Left ventricle myocardium inferior (tissue), 1 donor: ENCODE measurements around the gene DNAJB4. TPM values are rescaled to one million over a fixed set of nuclear protein-coding genes. Genes with fewer than 3 reads are reported as not detected.

ENCODE experiments used
- DNase-seq: peaks from one replicate; pipeline ENCODE4 v3.0.0-alpha.2; 2020
- H3K27ac ChIP-seq: fragments of 200-600 bp; replicated peaks from 2 replicates; pipeline ENCODE4 v1.8.0; 2021
- H3K27me3 ChIP-seq: fragments of 200-600 bp; 2 replicates; pipeline ENCODE4 v1.8.0; 2021; ENCODE audit warnings: low read depth
- H3K36me3 ChIP-seq: fragments of 200-600 bp; 2 replicates; pipeline ENCODE4 v1.8.0; 2021
- H3K4me1 ChIP-seq: fragments of 200-600 bp; 2 replicates; pipeline ENCODE4 v1.8.0; 2021
- H3K4me3 ChIP-seq: fragments of 200-600 bp; 2 replicates; pipeline ENCODE4 v1.8.0; 2021; ENCODE audit warnings: mild to moderate bottlenecking, moderate library complexity
- H3K9me3 ChIP-seq: fragments of 200-600 bp; replicated peaks from 2 replicates; pipeline ENCODE4 v1.8.0; 2021
- CTCF ChIP-seq: fragments of 200-600 bp; IDR thresholded peaks from 2 replicates; pipeline ENCODE4 v1.8.0; 2021; ENCODE audit warnings: antibody characterized with exemption, mild to moderate bottlenecking, borderline replicate concordance
- intact Hi-C: fragments of 100-400 bp; cut with micrococcal nuclease; formaldehyde crosslinking; loops from one replicate; pipeline ENCODE4 v1.11.0; 2022
- total RNA-seq: library from RNA; stranded (reverse); fragmentation: NEBNext Ultra II Directional; extraction: Animal tissue kit (Norgen Biotek cat#: 25700); gene quantifications from one replicate; pipeline ENCODE4 v1.2.1, GENCODE V29; 2021
- donor health status: DM: no; HTN: yes; CAD: no; lungs with severe emphysema.

Gene DNAJB4
- total RNA-seq, 1 donor from 2014 or later = 118 TPM

- Histone ChIP-seq H3K27me3 (no peaks in the 10 kb centered on the region), H3K4me1 (peaks cover 67% of the 10 kb centered on the region), H3K27ac (peak overlapping the region; percentile 56), H3K9me3 (no peaks in the 10 kb centered on the region), H3K4me3 (no peak overlapping the region), H3K36me3 (peaks cover 7% of the 10 kb centered on the region)
- no peak for TF ChIP-seq CTCF
- no peak for DNase-seq
- intact Hi-C loops = no loop called here
Measured at GRCh38 chr1:77983997-77984355, 20.8 kb upstream of the DNAJB4 start.

- no peaks in the 10 kb centered on the region for H3K9me3 ChIP-seq
- intact Hi-C loops = no loop called here
- no peak overlapping the region for H3K4me3 ChIP-seq
- peaks cover 70% of the 10 kb centered on the region for H3K4me1 ChIP-seq
- peak overlapping the region; percentile 56 for H3K27ac ChIP-seq
- no peak for TF ChIP-seq CTCF
- no peak for DNase-seq
- H3K27me3 ChIP-seq = no peaks in the 10 kb centered on the region
- peaks cover 7% of the 10 kb centered on the region for H3K36me3 ChIP-seq
Measured at GRCh38 chr1:77984629-77985028, 20.1 kb upstream of the DNAJB4 start.

- Histone ChIP-seq H3K4me3 (no peak overlapping the region), H3K9me3 (no peaks in the 10 kb centered on the region), H3K36me3 (peaks cover 12% of the 10 kb centered on the region), H3K4me1 (peaks cover 52% of the 10 kb centered on the region), H3K27me3 (no peaks in the 10 kb centered on the region), H3K27ac (no peak overlapping the region)
- no peak for DNase-seq
- intact Hi-C loops = no loop called here
- no peak for TF ChIP-seq CTCF
Measured at GRCh38 chr1:77986810-77987209, 17.9 kb upstream of the DNAJB4 start.

- no peak for DNase-seq
- Histone ChIP-seq H3K27ac (no peak overlapping the region), H3K4me1 (peaks cover 49% of the 10 kb centered on the region), H3K9me3 (no peaks in the 10 kb centered on the region), H3K27me3 (no peaks in the 10 kb centered on the region), H3K4me3 (no peak overlapping the region), H3K36me3 (peaks cover 13% of the 10 kb centered on the region)
- no peak for TF ChIP-seq CTCF
- intact Hi-C loops = no loop called here
Measured at GRCh38 chr1:77987919-77988318, 16.8 kb upstream of the DNAJB4 start.

- Histone ChIP-seq H3K36me3 (peaks cover 18% of the 10 kb centered on the region), H3K27me3 (no peaks in the 10 kb centered on the region), H3K9me3 (no peaks in the 10 kb centered on the region), H3K4me1 (peaks cover 46% of the 10 kb centered on the region), H3K4me3 (no peak overlapping the region), H3K27ac (no peak overlapping the region)
- TF ChIP-seq CTCF = no peak
- intact Hi-C loops = no loop called here
- no peak for DNase-seq
Measured at GRCh38 chr1:77989744-77990143, 15.0 kb upstream of the DNAJB4 start.

- no peak overlapping the region for H3K27ac ChIP-seq
- H3K9me3 ChIP-seq = no peaks in the 10 kb centered on the region
Measured at GRCh38 chr1:77990629-77991204, 14.0 kb upstream of the DNAJB4 start.

More at GRCh38 chr1:77990629-77991204, 14.0 kb upstream of the DNAJB4 start:
- H3K4me3 ChIP-seq = no peak overlapping the region
- H3K36me3 ChIP-seq = peaks cover 23% of the 10 kb centered on the region
- H3K27me3 ChIP-seq = no peaks in the 10 kb centered on the region
- no peak for TF ChIP-seq CTCF
- peaks cover 36% of the 10 kb centered on the region for H3K4me1 ChIP-seq
- no peak for DNase-seq
- intact Hi-C loops = no loop called here
